ENCODE measurements around the gene LRRFIP1. TPM values are rescaled to one million over a fixed set of nuclear protein-coding genes. Genes with fewer than 3 reads are reported as not detected.

Gene LRRFIP1
- polyA plus RNA-seq, 1 of the 3 experiments (the other 2 are of a cell fraction): 47.3 TPM

GRCh38 chr2:237590272-237591140, 36.9 kb upstream of the LRRFIP1 start, which contains the start of gene RAB17:
Gene RAB17, minus strand, starts transcription at chr2:237590734. Its CDS starts 4,580 bp downstream, at chr2:237586154.
- CTCF ChIA-PET: interaction anchor here (1.2 kb wide), 1 partner anchor 83 kb away, joined by 5 read pairs; no protein-coding TSS in a partner anchor
- H3K4me2 ChIP-seq: no peak within 1 kb of the TSS

More at GRCh38 chr2:237590272-237591140, 36.9 kb upstream of the LRRFIP1 start, which contains the start of gene RAB17:
- no peak within 1 kb of the TSS for H3K27ac ChIP-seq (ENCODE audit: low read depth in 2 of 2, low read length in 1 of 2)
- WGBS (ENCODE audit: low lambda C conversion rate): 65% methylated on average over 11 of the region's 16 CpGs
- H2AFZ ChIP-seq (ENCODE audit: low read depth): no peak within 1 kb of the TSS
- peaks cover 3 to 8% of the 10 kb centered on the region in 2 experiments; a peak in 1 of 4 replicates for H3K4me1 ChIP-seq (ENCODE audit: control insufficient read depth in 1 of 2, insufficient read depth in 2 of 2, low read depth in 1 of 2, low read length in 1 of 2)
- no peaks in the 10 kb centered on the region for H3K9me3 ChIP-seq
- no peak within 1 kb of the TSS for H3K9ac ChIP-seq
- H3K4me3 ChIP-seq (ENCODE audit: low read depth in 2 of 2, low read length in 1 of 2): no peak within 1 kb of the TSS
- peaks cover 3% of the 10 kb centered on the region for H3F3A ChIP-seq (replicated peaks; ENCODE audit: insufficient read depth)
- no peak for DNase-seq
- no peaks in the 10 kb centered on the region for H3K36me3 ChIP-seq (replicated peaks in 1 of 2; ENCODE audit: control insufficient read depth in 1 of 2, insufficient read depth in 2 of 2, low read length in 1 of 2)
- H3K79me2 ChIP-seq (ENCODE audit: insufficient read depth): no peaks in the 10 kb centered on the region
- no peaks in the 10 kb centered on the region for H3K27me3 ChIP-seq (ENCODE audit: insufficient read depth)
- POLR2A ChIA-PET: no interaction called here
- H3K9me2 ChIP-seq: no peaks in the 10 kb centered on the region
- H4K20me1 ChIP-seq (ENCODE audit: insufficient read depth): no peaks in the 10 kb centered on the region
- no peak for TF ChIP-seq TEAD4 (IDR thresholded peaks at IDR 0.05; ENCODE audit: borderline replicate concordance, insufficient read depth)
- TF ChIP-seq FOXJ3 (CRISPR knock-in tag; IDR thresholded peaks at IDR 0.05): no peak
- no peak for TF ChIP-seq NFIC (IDR thresholded peaks at IDR 0.05; ENCODE audit: borderline replicate concordance)
- TF ChIP-seq USF2 (IDR thresholded peaks at IDR 0.05; ENCODE audit: borderline replicate concordance, low read depth, low read length): no peak
- no peak for TF ChIP-seq RAD21 (IDR thresholded peaks at IDR 0.05; ENCODE audit: low read length)
- TF ChIP-seq SIN3A (IDR thresholded peaks at IDR 0.05; ENCODE audit: borderline replicate concordance, low read depth, low read length): no peak
- TF ChIP-seq NRF1 (IDR thresholded peaks at IDR 0.05; ENCODE audit: low read depth, low read length): no peak
- TF ChIP-seq FOSL2 (IDR thresholded peaks at IDR 0.05; ENCODE audit: borderline replicate concordance, low read depth): no peak
- TF ChIP-seq RFX5 (IDR thresholded peaks at IDR 0.05; ENCODE audit: low read length): no peak
- no peak for TF ChIP-seq TAF1 (IDR thresholded peaks at IDR 0.05; ENCODE audit: borderline replicate concordance, low read depth, low read length)
- no peak for TF ChIP-seq ELF1 (IDR thresholded peaks at IDR 0.05)
- TF ChIP-seq USF1 (IDR thresholded peaks at IDR 0.05; ENCODE audit: borderline replicate concordance, low read depth): no peak
- no peak for TF ChIP-seq MEF2A (IDR thresholded peaks at IDR 0.05; ENCODE audit: borderline replicate concordance, low read depth)
- no peak for TF ChIP-seq GABPA (IDR thresholded peaks at IDR 0.05; ENCODE audit: low read depth)
- no peak for TF ChIP-seq PBX3 (IDR thresholded peaks at IDR 0.05)
- TF ChIP-seq MXI1 (IDR thresholded peaks at IDR 0.05; ENCODE audit: low read depth, low read length): no peak
- TF ChIP-seq MAX (IDR thresholded peaks at IDR 0.05; ENCODE audit: low read depth): no peak
- no peak for TF ChIP-seq FOXM1 (IDR thresholded peaks at IDR 0.05; ENCODE audit: low read depth)
- TF ChIP-seq GATA2 (CRISPR knock-in tag; IDR thresholded peaks at IDR 0.05): no peak

Measured in SK-N-SH (cell line).